Bronchial epithelial cell (primary cell): Measurements from ENCODE around the gene CCDC91. TPM values are rescaled to one million over a fixed set of nuclear protein-coding genes. Genes with fewer than 3 reads are reported as not detected.
A peak's percentile ranks its signal among the peaks of the same experiment; 100 is the strongest.

Source experiments
- DNase-seq: peaks from one replicate; pipeline ENCODE4 v3.0.0-alpha.2; 2010; ENCODE audit warnings: low read depth
- FAIRE-seq: peaks from 2 replicates; lab custom pipeline; 2011; peaks lifted over from hg19 to GRCh38; lab: Jason Lieb, UNC
- H3K27me3 ChIP-seq: 2 replicates; pipeline ENCODE4 v1.5.1; 2011; ENCODE audit warnings: low read length; ENCODE audit not compliant: control insufficient read depth, insufficient read depth
- H3K36me3 ChIP-seq: 2 replicates; pipeline ENCODE4 v1.5.1; 2011; ENCODE audit warnings: low read length; ENCODE audit not compliant: control insufficient read depth, insufficient read depth
- H3K4me3 ChIP-seq: 2 replicates; pipeline ENCODE4 v1.5.1; 2011; ENCODE audit warnings: mild to moderate bottlenecking, low read depth, low read length, control low read depth
- total RNA-seq: library from RNA; depleted of rRNA; stranded (reverse); fragments of >200 nt; gene quantifications from 2 replicates; pipeline ENCODE4 v1.2.1, GENCODE V29; 2014
- TF ChIP-seq, protein P1 (sequence below): IDR thresholded peaks from 2 replicates; pipeline ENCODE4 v1.5.1; 2011; ENCODE audit warnings: mild to moderate bottlenecking, moderate library complexity, low read length, control low read depth, inconsistent platforms; ENCODE audit not compliant: insufficient read depth, severe bottlenecking

Gene CCDC91, protein sequence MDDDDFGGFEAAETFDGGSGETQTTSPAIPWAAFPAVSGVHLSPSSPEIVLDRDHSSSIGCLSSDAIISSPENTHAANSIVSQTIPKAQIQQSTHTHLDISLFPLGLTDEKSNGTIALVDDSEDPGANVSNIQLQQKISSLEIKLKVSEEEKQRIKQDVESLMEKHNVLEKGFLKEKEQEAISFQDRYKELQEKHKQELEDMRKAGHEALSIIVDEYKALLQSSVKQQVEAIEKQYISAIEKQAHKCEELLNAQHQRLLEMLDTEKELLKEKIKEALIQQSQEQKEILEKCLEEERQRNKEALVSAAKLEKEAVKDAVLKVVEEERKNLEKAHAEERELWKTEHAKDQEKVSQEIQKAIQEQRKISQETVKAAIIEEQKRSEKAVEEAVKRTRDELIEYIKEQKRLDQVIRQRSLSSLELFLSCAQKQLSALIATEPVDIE
- 26.3 and 30.0 TPM in 2 replicates for total RNA-seq

DNA sequence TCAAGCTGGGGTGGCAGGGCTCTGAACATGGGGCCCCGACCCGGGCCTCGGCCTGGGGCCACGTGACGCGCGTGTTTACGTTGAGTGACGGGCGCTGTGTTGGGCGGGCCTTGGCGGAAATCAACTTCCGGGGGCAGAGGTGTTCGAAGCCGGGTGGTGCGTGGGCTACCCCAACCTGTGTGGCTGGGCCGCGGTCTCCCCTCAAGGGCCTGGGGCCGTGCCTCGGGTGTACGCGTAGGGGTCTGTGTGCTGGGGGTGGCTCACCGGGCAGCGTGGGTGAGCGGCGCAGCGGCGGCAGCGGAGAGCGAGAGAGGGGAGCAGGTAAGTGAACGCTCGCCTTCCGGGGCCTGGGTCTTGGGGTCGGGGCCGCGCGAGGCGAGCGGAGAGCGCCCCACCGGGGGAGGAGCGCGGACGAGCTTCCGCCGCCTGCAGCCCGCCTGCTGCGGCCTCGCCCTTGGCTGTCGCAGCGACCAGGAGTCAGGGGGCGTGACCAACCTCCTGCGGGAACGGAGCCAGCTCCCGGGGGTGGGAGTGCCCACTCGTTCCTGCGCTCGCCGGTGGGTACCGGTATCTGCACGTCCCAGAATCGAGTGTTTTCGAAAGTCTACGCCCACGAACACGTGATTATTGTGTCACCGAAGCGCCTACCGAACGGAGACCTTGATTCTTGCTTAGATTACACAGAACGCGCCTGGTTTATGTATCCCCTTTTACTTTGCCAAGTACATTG is at the start of gene CCDC91:
Gene CCDC91 (plus strand): TSS at position 136 of the 730 bp plus-strand sequence. CDS start 66,760 bp downstream, outside the sequence.
- Histone ChIP-seq H3K36me3 (no peaks in the 10 kb centered on the region), H3K4me3 (peak within 1 kb of the TSS; percentile 78), H3K27me3 (no peaks in the 10 kb centered on the region)
- FAIRE-seq (no peak), DNase-seq (peak; percentile 75)
- TF ChIP-seq, protein P1, sequence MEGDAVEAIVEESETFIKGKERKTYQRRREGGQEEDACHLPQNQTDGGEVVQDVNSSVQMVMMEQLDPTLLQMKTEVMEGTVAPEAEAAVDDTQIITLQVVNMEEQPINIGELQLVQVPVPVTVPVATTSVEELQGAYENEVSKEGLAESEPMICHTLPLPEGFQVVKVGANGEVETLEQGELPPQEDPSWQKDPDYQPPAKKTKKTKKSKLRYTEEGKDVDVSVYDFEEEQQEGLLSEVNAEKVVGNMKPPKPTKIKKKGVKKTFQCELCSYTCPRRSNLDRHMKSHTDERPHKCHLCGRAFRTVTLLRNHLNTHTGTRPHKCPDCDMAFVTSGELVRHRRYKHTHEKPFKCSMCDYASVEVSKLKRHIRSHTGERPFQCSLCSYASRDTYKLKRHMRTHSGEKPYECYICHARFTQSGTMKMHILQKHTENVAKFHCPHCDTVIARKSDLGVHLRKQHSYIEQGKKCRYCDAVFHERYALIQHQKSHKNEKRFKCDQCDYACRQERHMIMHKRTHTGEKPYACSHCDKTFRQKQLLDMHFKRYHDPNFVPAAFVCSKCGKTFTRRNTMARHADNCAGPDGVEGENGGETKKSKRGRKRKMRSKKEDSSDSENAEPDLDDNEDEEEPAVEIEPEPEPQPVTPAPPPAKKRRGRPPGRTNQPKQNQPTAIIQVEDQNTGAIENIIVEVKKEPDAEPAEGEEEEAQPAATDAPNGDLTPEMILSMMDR, result no peak

DNA sequence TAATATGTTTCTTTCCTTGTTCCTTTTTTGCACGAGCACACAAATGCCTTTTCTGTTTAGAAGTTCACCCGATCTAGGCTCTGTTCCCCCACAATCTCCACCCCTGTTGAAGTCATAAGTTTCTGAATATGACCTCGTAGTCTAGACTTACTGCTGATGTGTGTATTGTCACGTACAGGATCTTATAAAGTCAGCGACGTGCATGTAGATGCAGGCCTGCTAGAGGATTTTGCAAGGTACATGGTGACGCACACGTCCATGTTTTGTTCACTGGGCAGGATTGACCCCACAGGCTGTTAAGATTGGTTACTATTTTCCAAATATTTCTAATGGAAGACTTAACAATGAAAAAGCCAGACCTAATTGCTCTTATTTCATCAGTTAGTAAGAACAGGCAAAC is 46.2 kb upstream of the CCDC91 start:
- TF ChIP-seq, protein P1, result no peak
- DNase-seq, result peak; percentile 88
- Histone ChIP-seq H3K27me3 (no peaks in the 10 kb centered on the region), H3K36me3 (no peaks in the 10 kb centered on the region), H3K4me3 (no peak overlapping the region)
- peak; percentile 18 for FAIRE-seq

DNA sequence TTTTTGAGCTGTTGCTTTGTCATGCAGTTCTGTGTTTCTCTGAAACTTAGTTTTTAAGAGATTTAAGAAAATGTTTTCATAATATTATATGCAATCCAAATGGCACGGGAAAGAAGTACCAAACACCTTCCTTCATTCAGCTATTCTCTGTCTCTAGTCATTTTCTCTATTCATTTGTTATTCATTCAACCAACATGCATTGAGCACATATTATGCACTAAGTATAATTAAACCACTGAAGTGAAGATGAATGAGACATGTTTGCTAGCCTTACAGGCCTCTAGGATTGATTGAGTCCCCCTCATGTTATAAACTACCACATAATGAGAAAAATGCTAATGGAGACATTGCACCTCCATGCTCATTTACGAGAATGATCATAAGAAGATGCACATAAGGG is 45.7 kb upstream of the CCDC91 start:
- TF ChIP-seq, protein P1, result no peak
- DNase-seq, result no peak
- FAIRE-seq, result no peak
- Histone ChIP-seq H3K36me3 (no peaks in the 10 kb centered on the region), H3K4me3 (no peak overlapping the region), H3K27me3 (no peaks in the 10 kb centered on the region)

DNA sequence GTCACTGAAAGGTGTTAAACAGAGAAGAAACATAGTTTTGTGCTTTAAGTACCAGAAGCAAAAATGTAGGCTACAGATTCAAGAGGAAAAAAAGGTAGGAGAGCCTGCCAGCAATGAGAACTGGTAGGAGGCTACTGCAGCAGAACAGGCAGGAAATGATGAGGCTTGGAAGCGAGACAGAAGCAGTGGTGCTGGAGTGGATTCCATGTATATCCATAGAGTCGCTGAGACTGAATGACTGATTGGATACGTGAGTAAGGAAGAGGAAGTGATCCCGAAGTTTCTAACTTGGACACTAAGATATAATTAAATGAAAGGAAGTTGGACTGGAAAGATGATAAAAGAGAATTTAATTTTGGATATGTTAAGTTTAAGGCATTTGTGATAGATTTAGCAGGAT is 45.0 kb upstream of the CCDC91 start:
- H3K4me3 ChIP-seq, result no peak overlapping the region
- no peaks in the 10 kb centered on the region for H3K36me3 ChIP-seq
- DNase-seq (no peak), FAIRE-seq (no peak)
- H3K27me3 ChIP-seq, result no peaks in the 10 kb centered on the region
- TF ChIP-seq, protein P1, result no peak

DNA sequence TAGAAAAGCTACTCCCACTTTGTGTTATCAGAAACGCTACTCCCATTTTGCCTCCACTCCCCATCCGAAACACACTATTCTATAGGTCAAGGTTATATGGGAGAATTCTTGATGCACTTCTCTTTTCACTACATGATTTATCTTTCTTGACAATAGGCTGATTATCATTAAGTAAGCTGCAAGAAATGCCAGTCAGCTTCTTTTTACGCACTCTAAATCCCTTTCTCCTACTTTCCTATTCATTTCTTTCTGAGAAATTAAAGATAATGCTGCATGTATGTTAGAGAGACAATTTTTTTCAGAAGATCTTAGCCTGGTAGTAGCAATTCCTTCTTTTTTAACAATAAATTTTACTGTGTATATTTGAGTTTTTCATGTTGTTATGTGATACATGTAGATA is 41.0 kb upstream of the CCDC91 start:
- no peaks in the 10 kb centered on the region for H3K36me3 ChIP-seq
- FAIRE-seq, result no peak
- TF ChIP-seq, protein P1, result no peak

More for the DNA sequence above, 41.0 kb upstream of the CCDC91 start:
- Histone ChIP-seq H3K4me3 (no peak overlapping the region), H3K27me3 (no peaks in the 10 kb centered on the region)
- no peak for DNase-seq
